ENCODE results near the gene NNAT.

NNAT gene

GRCh38 chr20:37494796-37495195, 26.3 kb upstream of the NNAT start:
- Histone ChIP-seq H3K27me3 (ENCODE audit: insufficient read depth, poor library complexity, severe bottlenecking) (no peaks in the 10 kb centered on the region), H3K4me3 (replicated peaks; ENCODE audit: insufficient read depth, low read length) (no peak overlapping the region), H3K27ac (replicated peaks) (no peak overlapping the region)
- DNase-seq (ENCODE audit: low read depth in 1 of 2, low spot score in 1 of 2), result no peak
- TF ChIP-seq CTCF (IDR thresholded peaks at IDR 0.05; ENCODE audit: insufficient read depth, low read length), result no peak
- no peak for TF ChIP-seq SPI1 (IDR thresholded peaks at IDR 0.05; ENCODE audit: borderline replicate concordance, low read depth)
- TF ChIP-seq POLR2AphosphoS5 (IDR thresholded peaks at IDR 0.05; ENCODE audit: low read depth), result no peak
- no peak for TF ChIP-seq GABPA (IDR thresholded peaks at IDR 0.05; ENCODE audit: low read depth)
- no peak for TF ChIP-seq REST (IDR thresholded peaks at IDR 0.05; ENCODE audit: insufficient replicate concordance, low read depth)

GRCh38 chr20:37498066-37498665, 22.9 kb upstream of the NNAT start:
- no peaks in the 10 kb centered on the region for H3K27me3 ChIP-seq (ENCODE audit: insufficient read depth, poor library complexity, severe bottlenecking)
- no peak overlapping the region for H3K27ac ChIP-seq (replicated peaks)
- TF ChIP-seq REST (IDR thresholded peaks at IDR 0.05; ENCODE audit: insufficient replicate concordance, low read depth), result no peak
- TF ChIP-seq POLR2AphosphoS5 (IDR thresholded peaks at IDR 0.05; ENCODE audit: low read depth), result no peak
- no peak for TF ChIP-seq CTCF (IDR thresholded peaks at IDR 0.05; ENCODE audit: insufficient read depth, low read length)
- no peak for TF ChIP-seq GABPA (IDR thresholded peaks at IDR 0.05; ENCODE audit: low read depth)
- TF ChIP-seq SPI1 (IDR thresholded peaks at IDR 0.05; ENCODE audit: borderline replicate concordance, low read depth), result no peak
- no peak overlapping the region for H3K4me3 ChIP-seq (replicated peaks; ENCODE audit: insufficient read depth, low read length)
- no peak for DNase-seq (ENCODE audit: low read depth in 1 of 2, low spot score in 1 of 2)

GRCh38 chr20:37500311-37500710, 20.7 kb upstream of the NNAT start:
- no peak overlapping the region for H3K4me3 ChIP-seq (replicated peaks; ENCODE audit: insufficient read depth, low read length)
- H3K27ac ChIP-seq (replicated peaks), result no peak overlapping the region
- no peak for DNase-seq (ENCODE audit: low read depth in 1 of 2, low spot score in 1 of 2)
- no peak for TF ChIP-seq GABPA (IDR thresholded peaks at IDR 0.05; ENCODE audit: low read depth)
- no peak for TF ChIP-seq POLR2AphosphoS5 (IDR thresholded peaks at IDR 0.05; ENCODE audit: low read depth)
- no peak for TF ChIP-seq SPI1 (IDR thresholded peaks at IDR 0.05; ENCODE audit: borderline replicate concordance, low read depth)
- TF ChIP-seq CTCF (IDR thresholded peaks at IDR 0.05; ENCODE audit: insufficient read depth, low read length), result no peak
- TF ChIP-seq REST (IDR thresholded peaks at IDR 0.05; ENCODE audit: insufficient replicate concordance, low read depth), result no peak
- no peaks in the 10 kb centered on the region for H3K27me3 ChIP-seq (ENCODE audit: insufficient read depth, poor library complexity, severe bottlenecking)

All from HL-60 (cell line).